Dedifferentiated amniotic fluid mesenchymal stem cell (primary cell): ENCODE results near the gene VIPR2.

Source experiments
- DNase-seq: peaks from one replicate; pipeline ENCODE4 v3.0.0-alpha.2; 2016; ENCODE audit errors: extremely low spot score

The VIPR2 gene

GRCh38 chr7:159042103-159042502, 102.6 kb downstream of the VIPR2 start:
- no peak for DNase-seq

- DNase-seq, result no peak
Observed at GRCh38 chr7:159040912-159041711, 103.6 kb downstream of the VIPR2 start.

- no peak for DNase-seq
Observed at GRCh38 chr7:159040146-159040545, 104.5 kb downstream of the VIPR2 start.

DNA sequence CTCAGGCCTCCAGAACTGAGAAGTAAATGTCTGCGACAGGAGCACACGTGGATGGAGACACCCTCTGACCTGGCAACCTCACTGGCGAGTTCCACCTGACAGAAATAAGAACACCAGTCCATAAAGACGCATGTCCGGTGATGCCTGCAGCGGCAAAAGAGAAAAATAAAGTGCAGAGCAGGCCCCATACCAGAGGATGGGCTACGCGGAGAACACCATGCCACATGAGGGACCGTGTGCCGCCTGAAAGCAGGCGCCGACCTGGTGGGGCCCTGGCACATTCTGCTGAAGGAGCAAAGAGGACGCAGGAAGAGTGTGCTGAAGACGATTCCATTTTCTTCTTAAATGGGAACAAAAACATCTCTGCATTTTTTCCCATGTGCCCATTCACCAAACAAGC, 105.0 kb downstream of the VIPR2 start:
- no peak for DNase-seq

DNA sequence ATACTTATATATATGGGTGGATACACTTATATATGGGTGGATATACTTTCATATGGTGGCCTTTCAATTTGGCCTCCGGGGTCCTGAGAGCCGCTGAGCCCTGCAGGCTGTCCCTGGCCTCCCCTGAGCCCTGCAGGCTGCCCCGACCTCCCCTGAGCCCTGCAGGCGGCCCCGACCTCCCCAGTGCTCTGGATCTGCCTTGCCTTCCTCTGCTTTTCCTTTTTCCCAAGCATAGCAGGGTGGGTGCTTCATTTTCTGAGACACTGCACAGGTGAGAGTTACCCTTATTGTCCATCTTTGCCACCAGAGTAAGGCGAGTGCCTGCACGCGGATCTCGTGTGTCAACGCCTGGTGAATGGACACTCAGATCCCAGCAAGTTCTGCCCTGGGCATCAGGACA, 106.6 kb downstream of the VIPR2 start:
- DNase-seq, result no peak

DNA sequence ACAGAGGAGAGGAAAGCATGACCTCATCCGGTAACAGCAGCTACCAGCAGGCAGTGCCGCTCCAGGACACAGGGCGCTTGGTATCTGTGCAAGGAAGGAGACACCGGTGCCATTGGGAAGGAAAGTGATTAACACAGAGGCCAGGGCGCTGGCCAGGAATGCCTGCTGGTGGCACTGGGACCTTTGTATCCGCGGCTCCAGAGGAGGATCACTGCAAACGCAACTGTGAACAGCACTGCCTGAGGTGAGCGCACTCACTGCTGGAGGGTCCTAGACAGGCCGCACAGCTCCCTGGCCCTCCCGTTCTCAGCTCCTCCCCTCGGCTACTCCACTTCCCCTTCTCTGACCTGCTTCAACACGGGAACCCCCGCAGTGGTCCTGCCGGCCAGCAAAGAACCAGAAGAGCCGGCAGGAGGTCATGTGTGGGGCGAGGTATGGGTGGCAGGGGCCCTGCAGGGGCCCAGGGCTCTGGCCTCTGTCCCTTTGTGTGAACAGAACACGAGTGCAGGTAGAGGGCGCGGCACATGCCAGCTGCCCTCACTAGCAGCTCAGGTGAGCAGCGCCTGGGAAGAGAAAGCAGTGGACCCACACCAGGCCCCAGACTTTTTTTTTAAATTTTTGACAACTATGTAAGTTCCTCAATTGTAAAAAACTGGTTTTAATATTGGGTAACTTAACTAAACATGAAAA, 107.6 kb downstream of the VIPR2 start:
- no peak for DNase-seq

GRCh38 chr7:159035571-159036073, 109.0 kb downstream of the VIPR2 start:
- DNase-seq, result no peak

DNA sequence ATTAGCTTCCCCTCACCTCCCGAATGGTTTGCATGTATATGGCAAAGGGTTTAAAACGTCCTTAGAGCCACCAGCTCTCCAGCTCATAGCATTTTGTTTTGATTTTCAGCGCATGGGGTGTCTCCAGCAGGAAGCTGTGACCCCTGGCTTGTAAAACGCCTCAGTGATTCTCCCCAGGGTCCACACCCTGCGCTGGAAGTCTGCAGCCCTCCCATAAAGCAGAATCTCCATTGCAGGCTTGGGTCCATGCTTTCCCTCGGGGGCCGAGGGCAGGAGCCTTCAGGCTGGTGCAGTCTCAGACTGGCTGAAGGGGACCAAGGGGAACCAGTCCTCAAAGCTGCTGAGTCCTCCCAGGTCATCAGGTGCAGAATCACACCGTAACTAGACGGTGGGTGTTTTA, 109.7 kb downstream of the VIPR2 start:
- DNase-seq, result no peak

GRCh38 chr7:159034394-159034793, 110.3 kb downstream of the VIPR2 start:
- DNase-seq, result no peak

DNA sequence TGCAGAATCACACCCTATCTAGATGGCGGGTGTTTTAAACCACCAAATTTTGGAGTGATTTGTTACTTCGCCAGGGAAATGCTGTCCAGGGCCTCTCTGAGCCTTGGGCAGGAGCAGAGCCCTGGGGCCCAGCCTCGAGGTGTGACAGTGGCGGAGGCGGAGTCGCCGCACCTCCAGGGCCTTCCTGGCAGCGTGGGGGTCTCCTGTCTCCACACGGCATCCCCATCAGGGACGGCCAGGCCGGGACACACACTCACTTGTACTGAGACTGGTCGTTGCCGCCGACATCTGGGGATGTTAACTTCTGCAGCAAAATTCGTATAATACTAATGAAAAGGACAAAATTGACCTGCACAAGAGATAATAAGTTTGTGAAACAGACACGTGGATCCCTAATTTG, 110.7 kb downstream of the VIPR2 start:
- no peak for DNase-seq

- DNase-seq, result no peak
Observed at GRCh38 chr7:159033473-159033825, 111.2 kb downstream of the VIPR2 start.

DNA sequence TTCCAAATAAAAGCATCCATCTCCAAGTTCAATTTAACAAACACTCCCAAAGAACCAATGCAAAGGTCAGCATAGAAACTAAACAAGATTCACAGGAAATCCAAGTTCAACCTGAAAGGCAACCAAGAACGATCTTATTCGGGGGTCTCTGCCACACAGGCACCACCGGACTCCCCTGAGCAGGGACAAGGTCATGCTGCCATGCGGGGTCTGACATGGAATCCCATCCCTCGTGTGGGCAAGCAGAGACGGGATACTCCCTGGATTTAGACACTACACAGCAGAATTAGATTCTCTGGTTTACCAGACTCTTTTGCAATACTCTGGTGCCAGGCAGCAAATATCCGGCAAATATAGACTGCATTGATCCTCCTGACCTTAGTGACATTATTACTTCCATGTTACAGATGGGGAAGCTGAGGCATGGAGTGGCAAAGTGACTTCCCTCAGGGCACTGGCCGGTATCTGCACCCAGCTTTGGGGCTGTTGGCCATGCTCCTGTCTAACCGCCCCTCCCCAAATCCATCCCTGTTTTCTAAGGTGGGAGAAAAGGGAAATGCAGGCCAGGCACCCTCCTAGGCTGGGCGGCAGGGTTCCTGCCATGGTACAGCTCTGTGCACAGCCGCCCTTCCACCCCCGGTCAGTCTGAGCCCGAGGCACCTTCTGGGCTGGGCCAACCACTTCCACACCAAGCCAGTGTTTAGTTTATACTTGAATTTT, 111.8 kb downstream of the VIPR2 start:
- DNase-seq, result no peak

- no peak for DNase-seq
Observed at GRCh38 chr7:159032322-159032721, 112.3 kb downstream of the VIPR2 start.

DNA sequence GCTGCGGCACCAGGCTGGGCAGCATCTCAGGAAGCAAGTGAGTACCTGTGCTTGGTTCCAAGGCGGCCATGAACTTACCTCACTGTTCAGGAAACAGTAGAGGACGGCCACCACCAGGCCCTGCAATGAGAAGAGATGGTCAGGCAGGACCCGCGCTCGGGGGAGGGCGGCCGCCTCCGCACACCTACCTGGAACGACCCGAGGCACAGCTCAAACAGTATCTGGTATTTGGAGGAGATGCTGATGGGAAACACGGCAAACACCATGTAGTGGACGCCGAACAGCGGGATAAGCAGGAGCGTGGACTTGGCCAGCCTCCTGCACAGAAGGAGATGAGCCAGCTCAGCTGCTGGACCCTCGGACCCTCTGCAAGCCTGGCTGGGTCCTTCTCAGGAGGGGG, 112.9 kb downstream of the VIPR2 start:
- DNase-seq, result no peak

- no peak for DNase-seq
Observed at GRCh38 chr7:159031135-159031701, 113.4 kb downstream of the VIPR2 start.

DNA sequence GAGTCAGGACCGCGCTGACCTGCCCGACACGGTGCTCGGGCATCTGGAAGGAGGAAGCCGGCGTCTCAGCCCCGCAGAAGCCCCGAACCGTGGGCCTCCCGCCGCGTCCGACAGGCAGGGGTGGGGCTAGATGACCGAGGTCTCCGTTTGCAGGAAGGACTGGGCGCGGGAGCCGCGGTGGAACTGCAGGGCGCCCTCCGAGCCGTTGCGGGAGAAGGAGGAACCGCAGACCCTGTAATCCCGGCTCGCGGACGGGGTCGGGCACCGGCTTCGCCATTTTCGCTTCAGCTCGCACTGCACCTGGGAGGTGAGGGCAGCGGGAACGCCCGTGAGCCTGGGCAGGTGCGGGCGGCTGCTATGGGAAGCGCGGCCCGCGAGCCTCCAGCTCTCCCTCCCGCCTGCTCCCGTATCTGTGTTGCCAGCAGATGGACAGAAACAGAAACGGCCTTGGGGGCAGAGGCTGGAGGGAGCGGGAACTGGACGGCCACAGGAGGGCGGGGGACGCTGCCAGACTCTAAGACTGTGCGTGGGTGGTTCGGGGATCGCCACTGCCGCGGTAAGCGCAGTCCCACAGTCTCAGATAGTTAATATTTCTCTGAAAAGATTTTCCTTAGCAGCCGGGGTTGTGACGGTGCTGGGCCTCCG, 114.1 kb downstream of the VIPR2 start:
- no peak for DNase-seq

GRCh38 chr7:159028508-159029401, 115.9 kb downstream of the VIPR2 start:
- DNase-seq, result no peak

DNA sequence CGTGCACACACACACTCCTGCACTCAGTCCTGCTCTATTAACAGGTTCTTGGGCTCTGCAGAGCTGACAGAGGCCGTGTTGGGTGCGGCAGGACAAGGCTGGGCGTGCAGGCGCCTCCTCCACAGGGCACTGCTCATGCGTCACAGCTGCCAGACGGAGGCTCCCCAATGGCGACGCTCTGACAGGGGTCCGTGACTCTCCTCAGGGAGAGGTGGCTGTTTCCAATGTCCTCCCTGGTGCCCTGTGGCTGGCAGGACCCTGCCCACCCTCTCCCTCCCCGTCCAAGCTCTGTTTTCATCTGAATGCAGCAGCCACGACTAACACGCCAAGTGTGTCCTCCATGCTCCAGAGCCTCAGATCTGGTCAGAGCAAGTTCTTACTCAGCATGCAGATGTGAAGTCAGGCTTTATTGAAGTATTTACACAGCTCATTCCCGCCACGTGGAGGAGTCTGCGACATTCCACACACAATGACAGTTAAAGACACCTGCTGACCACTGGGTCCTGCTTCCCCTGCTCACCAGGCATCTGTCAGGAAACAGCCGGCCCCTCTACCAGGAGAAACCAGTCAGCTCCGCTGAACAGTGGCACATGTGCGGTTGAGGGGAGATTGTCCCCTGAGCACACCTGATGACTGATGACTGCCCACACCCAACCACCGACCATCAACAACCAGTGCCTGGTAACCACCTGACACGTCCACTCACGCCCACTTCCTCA, 116.7 kb downstream of the VIPR2 start:
- no peak for DNase-seq

GRCh38 chr7:159027056-159027788, 117.4 kb downstream of the VIPR2 start:
- no peak for DNase-seq
